GM18519 (cell line): ENCODE measurements around the gene FADS6.

Experiments
- ATAC-seq: cut with Tn5 transposase; IDR thresholded peaks from one replicate; pipeline ENCODE4 v1.9.1; 2021; ENCODE audit warnings: mild to moderate bottlenecking, moderate library complexity; ENCODE audit not compliant: unreplicated experiment, low FRiP score

Gene FADS6

DNA sequence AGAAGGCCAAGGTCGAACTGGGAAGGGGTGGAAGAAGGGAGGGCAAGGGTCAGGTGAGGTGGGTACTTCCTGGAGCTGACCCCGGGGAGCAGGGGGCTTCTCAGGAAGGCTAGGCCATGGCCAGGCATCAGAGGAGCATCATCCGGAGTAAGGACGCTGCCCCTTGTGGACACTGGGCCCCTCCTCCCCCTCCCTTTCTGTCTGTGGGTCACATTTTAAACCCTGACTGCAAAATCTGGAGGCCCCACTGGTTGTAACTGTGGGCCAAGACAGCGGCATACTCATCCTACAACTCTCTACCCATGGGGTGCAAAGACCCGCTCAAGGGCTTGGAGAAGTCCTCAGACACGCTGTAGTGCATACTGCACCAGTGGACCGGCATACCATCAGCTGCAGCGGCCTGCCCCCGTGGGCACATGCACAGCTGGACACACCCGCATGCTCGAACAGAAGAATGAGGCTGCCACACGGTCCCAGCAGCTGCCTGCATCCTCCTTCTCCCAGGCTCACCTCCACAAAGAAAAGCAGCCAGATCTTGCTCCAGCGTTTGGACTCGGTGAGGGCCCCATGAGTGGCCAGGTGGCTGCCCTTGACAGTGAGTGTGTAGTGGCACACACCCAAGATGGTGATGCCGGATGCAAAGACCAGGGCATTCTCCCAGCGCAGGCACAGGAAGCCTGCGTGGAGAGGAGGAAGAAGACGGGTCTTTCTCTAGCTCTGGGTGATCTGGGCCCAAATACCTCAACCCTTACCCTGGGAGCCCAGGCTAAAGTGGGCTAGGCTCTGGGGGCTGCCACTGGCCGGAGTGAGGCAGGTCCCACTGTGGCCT is 1.2 kb downstream of the FADS6 start:
- ATAC-seq: no peak

DNA sequence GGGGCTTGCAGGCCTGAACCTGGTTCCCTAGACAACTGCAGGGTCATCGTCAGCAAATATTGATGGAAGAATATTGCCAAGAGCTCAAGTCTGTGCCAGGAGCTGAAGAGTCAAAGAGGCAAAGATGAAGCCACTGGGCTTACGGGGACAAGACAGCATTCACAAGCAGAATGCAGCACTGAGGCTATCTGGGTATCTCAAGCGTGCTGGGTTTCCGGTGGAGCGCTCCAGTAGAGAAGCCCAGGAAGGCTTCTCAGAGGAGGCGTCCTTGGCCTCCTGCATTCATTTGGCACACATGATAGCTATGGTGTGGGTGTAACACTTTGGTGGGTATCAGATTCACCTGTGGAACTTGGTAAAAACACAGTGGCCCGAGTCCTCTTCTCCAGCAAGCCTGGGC is 2.9 kb downstream of the FADS6 start:
- no peak for ATAC-seq

- ATAC-seq: no peak
These were observed 5.0 kb downstream of the FADS6 start for GRCh38 chr17:74888469-74888868.

DNA sequence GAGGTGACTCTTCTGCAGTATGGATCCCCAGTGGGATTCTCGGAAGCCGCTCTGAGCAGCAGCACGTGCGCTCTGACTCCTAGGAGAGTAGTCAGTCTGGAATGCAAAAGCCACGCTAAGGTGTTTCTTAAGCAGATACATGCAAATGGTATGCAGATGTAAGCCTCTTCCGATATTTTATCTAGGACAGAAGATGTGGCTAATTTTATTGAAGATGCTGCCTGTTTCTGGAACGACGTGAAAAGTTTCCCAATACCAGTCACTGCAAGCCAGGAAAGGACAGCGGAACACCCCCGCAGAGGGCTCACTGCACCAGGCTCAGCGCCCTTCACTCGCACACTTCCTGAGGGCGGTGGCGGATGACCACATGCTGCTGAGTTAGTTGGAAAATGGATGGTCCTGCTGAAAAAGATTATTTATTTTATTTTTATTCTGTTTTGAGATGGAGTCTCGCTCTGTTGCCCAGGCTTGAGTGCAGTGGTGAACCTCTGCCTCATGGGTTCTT is 10.1 kb downstream of the FADS6 start:
- ATAC-seq: no peak

- ATAC-seq: no peak
These were observed 10.8 kb downstream of the FADS6 start for GRCh38 chr17:74882517-74883240.

DNA sequence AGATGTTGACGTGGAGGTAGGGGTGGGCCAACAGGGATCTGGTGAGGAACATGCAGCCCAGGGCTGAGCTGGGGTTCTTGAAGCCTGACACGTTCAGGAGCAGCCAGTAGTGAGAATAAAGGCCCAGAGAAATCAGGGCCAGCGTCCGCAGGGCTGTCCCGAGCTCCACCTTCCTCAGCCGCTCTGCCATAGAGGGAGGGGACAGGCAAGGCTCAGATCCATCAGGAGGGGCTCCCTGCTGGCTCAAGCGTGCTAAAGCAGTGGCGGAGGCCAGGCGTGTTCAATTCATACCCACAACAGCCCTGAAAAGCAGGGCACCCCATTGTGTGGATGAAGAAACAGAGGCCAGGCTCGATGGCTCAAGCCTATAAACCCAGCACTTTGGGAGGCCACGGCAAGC is 12.4 kb downstream of the FADS6 start:
- no peak for ATAC-seq

DNA sequence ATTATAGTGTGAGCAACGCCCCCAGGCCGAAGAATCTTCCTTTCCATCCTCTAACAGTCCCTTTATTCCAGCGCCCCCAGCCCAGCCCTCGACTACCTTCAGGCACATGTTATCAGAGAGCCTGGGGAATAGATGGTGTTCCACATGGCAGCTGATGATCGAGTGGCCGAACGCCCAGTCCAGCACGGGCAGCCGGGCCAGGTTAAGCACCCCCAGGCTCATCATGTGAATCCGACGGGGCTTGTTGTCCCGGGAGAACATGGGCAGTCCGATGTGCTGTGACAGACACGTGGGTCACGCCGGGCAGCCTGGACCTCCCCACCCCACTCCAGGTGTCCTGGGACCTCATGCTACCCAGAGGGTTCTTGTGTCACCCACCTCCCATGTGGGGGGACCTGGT is 14.1 kb downstream of the FADS6 start:
- no peak for ATAC-seq

DNA sequence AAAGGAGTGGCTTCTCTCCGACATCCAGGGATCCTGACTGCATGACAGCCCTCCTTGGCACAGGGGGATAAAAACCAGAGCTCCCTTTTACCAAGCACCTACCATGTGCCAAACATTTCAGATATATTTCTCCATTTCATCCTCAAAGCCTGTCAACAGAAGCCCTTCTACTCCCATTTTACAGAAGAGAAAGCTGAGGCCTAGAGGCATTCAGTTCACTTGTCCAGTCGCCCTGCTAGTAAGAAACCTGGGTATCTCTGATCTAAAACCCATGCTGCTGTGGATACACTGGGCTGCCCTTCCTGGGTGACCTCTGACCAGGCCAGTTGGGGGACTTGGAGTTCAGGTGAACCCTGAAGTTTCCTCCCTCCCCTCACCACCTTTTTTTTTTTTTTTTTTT is 14.8 kb downstream of the FADS6 start:
- ATAC-seq: no peak

DNA sequence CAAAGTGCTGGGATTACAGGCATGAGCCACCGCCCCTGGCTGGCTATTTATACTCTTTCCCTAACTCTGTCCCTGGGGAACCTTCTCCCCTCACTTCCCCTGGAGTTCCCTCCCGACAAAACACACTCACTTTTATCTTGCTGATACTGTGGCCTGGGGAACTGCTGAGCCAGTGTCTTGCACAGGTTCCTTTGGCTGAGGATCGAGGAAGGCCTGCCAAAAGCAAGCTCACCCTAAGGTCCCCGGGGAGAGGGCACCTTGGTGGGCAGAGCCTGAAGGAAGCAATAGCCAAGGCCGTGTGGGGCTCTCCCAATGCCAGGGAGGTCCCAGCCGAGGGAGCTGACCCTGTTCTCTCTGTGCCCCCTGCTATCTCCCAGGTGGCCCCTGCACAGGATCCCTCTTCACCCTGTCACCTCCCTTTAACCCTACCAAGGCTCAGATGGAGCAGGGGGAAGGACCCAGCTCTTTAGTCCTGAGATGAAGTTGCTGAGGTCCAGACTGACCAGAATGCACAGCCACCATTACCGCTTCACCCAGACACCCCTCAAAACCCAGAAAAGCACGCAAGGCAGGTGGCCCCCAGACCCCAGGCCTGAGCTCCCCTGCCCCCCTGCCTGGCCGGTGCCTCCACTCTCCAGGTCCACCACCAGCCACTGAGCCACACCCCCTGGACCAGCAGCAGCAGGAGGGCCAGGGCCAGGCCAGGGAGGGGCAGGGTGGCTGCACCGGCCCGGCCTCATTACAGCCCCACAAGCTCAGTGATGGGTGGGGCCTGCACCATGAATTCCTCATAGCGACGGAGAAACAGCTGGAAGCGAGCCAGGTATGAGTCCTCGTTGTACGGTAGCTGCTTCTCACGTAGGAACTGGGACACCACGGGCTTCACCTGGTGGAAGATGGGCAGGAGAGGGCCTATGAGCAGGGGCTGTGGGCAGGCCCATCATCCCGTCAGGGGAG is 15.6 kb downstream of the FADS6 start:
- no peak for ATAC-seq

DNA sequence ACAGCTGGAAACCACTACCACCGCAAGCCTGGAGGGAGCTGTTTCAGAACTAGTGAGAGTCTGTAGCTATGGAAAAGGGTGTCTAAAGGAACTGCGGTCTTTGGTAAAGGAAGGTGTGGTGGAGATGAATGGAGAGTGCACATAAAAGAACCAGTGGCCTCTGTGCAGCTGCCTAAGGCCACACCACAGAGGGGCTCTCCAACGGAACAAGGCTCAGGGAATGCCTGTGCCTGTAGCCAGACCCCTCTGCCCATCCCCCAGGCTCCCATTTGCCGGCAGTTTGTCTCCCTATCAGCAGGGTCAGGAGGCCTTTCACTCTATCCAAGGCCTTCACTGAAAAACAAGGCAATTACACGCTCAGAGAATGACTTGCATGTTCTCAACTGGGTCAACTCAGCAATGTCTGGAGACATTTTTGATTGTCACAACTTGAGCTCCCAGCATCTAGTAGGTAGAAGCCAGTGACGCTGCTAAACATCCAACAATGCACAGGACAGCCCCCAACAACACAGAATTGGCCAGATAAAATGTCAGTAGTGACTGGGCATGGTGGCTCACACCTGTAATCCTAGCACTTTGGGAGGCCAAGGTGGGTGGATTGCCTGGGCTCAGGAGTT is 17.3 kb downstream of the FADS6 start:
- no peak for ATAC-seq

GRCh38 chr17:74875155-74875976 is 18.1 kb downstream of the FADS6 start:
- ATAC-seq: no peak

GRCh38 chr17:74874615-74875037 is 18.8 kb downstream of the FADS6 start:
- ATAC-seq: no peak

DNA sequence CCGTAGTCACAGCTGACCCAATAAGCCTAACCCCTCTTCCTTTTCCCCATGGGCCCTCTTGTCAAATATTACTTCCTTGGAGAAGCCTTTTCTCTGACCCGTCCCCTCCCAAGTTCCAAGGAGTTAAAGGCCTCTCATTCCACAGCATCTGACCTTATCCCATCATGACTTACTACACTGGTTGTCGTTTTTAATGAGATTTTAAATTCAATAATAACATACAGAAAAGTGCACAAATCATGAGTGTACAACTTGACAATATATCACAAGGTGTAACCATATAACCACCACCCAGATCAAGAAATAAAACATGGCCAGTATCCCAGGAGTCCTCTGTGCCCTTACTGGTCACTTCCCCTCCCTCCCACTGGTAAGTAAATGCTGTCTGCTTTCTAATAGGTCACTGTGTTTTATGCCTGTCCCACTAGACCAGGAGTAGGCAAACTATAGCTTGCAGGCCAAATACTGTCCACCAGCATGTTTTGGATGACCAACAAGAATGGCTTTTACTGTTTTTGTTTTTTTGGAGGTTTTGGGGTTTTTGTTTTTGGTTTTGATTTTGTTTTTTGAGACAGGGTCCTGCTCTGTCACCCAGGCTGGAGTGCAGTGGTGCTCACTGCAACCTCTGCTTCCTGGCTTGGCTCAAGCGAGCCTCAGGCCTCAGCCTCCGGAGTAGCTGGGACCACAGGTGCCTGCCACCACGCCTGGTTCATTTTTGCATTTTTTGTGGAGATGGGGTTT is 19.4 kb downstream of the FADS6 start:
- ATAC-seq: no peak

GRCh38 chr17:74873037-74873873 is 20.2 kb downstream of the FADS6 start:
- ATAC-seq: peak; percentile 76

DNA sequence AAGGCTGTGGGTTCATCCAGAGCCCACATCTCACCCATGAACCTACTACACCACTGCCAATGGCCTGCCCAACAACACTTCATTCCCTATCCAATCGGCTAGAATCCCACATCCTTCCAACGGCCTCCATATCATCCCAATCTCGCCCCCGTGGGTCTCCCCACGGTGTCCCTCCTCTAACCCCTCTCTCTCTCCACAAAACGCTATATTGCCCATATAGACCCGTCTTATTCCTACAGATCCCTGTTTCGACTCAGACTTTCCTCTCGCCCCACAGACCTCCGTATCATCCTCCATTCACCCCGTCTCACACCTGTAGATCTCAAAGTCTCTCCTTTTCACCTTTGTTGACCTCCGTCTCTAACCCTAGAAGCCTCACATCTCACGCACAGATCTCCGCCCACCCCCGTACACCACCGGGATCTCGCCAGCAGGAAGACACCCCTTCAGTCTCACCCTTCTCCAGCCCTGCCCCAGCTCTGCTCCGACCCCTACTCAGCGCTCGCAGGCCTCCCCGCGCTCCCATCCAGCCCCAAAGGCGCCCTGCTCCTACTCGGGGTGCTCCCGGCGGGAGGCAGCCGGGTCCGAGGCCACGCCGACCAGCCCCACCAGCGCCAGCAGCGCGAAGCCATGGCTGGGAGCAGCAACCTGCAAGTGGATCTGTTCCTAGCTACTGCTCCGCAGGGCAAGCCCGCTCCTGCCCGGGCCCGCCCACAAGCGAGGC is 21.0 kb downstream of the FADS6 start, which contains the start of gene FDXR:
FDXR (minus strand) TSS at position 682 of the 724 bp plus-strand sequence; CDS start at position 632, 50 bp downstream.
- ATAC-seq: no peak

GRCh38 chr17:74871356-74872076 is 21.9 kb downstream of the FADS6 start:
- ATAC-seq: no peak
